HG03139 (cell line): ENCODE results near the gene TNK2.
"Not testable (repeated sequence)": the region's sequence is repeated elsewhere in the genome, so short reads cannot be mapped to it uniquely, and the experiment has no call there.

Experiments used
- ATAC-seq: cut with Tn5 transposase; IDR thresholded peaks from one replicate; pipeline ENCODE4 v1.9.1; 2021; ENCODE audit not compliant: unreplicated experiment

Gene TNK2

GRCh38 chr3:195918176-195918575, 9.8 kb upstream of the TNK2 start:
- no peak for ATAC-seq

GRCh38 chr3:195916991-195917390, 8.6 kb upstream of the TNK2 start:
- ATAC-seq = no peak

- no peak for ATAC-seq
These were observed 7.9 kb upstream of the TNK2 start for GRCh38 chr3:195916291-195916690.

- peak; percentile 81 for ATAC-seq
These were observed 6.5 kb upstream of the TNK2 start for GRCh38 chr3:195914648-195915473.

GRCh38 chr3:195914146-195914545, 5.8 kb upstream of the TNK2 start:
- ATAC-seq = not testable (repeated sequence)

GRCh38 chr3:195913382-195913781, 5.0 kb upstream of the TNK2 start:
- no peak for ATAC-seq

GRCh38 chr3:195911946-195912270, 3.6 kb upstream of the TNK2 start:
- ATAC-seq = no peak

GRCh38 chr3:195911041-195911945, 2.9 kb upstream of the TNK2 start:
- no peak for ATAC-seq

GRCh38 chr3:195910499-195910845, 2.1 kb upstream of the TNK2 start:
- no peak for ATAC-seq

- ATAC-seq = peak; percentile 37
These were observed 1.5 kb upstream of the TNK2 start for GRCh38 chr3:195909644-195910498.

- ATAC-seq = peak; percentile 16
These were observed 587 bp upstream of the TNK2 start for GRCh38 chr3:195908694-195909581.

- ATAC-seq = peak; percentile 20
These were observed 742 bp downstream of the TNK2 start for GRCh38 chr3:195907684-195907933.

GRCh38 chr3:195906865-195907683, 1.3 kb downstream of the TNK2 start:
- ATAC-seq = peak; percentile 17

GRCh38 chr3:195905970-195906864, 2.1 kb downstream of the TNK2 start:
- no peak for ATAC-seq

GRCh38 chr3:195904368-195904767, 4.0 kb downstream of the TNK2 start:
- no peak for ATAC-seq

GRCh38 chr3:195903950-195904290, 4.4 kb downstream of the TNK2 start:
- no peak for ATAC-seq

- not testable (repeated sequence) for ATAC-seq
These were observed 5.7 kb downstream of the TNK2 start for GRCh38 chr3:195902634-195903033.

GRCh38 chr3:195901836-195902585, 6.3 kb downstream of the TNK2 start:
- ATAC-seq = not testable (repeated sequence)
